Smooth muscle cell of the pulmonary artery (primary cell): ENCODE measurements around the gene EAF1. TPM values are rescaled to one million over a fixed set of nuclear protein-coding genes. Genes with fewer than 3 reads are reported as not detected.

ENCODE experiments used
- total RNA-seq: library from RNA; depleted of rRNA; stranded (reverse); fragments of >200 nt; gene quantifications from 2 replicates; pipeline ENCODE4 v1.2.3, GENCODE V29; 2014

Gene EAF1
- total RNA-seq = 22.1 and 28.6 TPM in 2 replicates

GRCh38 chr3:15427182-15427880 is at the start of gene EAF1, which contains the start of gene METTL6:
Gene EAF1, plus strand, starts transcription at chr3:15427598. Its CDS starts 182 bp downstream, at chr3:15427780.
Gene METTL6, minus strand, starts transcription at chr3:15427544. Its CDS starts 1,033 bp downstream, at chr3:15426511.

Other genes with a start within 250 kb of the EAF1 start
- gene CAPN7, start 221.4 kb upstream of the EAF1 start, total RNA-seq = 49.1 and 49.4 TPM in 2 replicates
- 21.7 and 33.0 TPM in 2 replicates for gene SH3BP5, start 95.0 kb upstream of the EAF1 start, total RNA-seq
- gene METTL6, start 54 bp upstream of the EAF1 start, total RNA-seq = 23.4 and 36.6 TPM in 2 replicates
- 0.36 and 1.3 TPM in 2 replicates for gene COLQ, start 94.1 kb downstream of the EAF1 start, total RNA-seq
- gene HACL1, start 174.0 kb downstream of the EAF1 start, total RNA-seq = 20.0 and 21.5 TPM in 2 replicates
- 38.2 and 42.4 TPM in 2 replicates for gene BTD, start 174.1 kb downstream of the EAF1 start, total RNA-seq